Body of pancreas (tissue), 4 donors: ENCODE measurements around the gene MEX3A.

ENCODE experiments used
- CTCF ChIP-seq, 7 experiments: fragments of 450-650 bp in 4 of 7; fragments of 200-600 bp in 3 of 7; sonication (generic) in 3 of 7; IDR thresholded peaks; one replicate each; pipeline ENCODE4 v1.5.1; 2016 to 2019; ENCODE audit warnings: antibody characterized with exemption in 7 of 7
- POLR2A ChIP-seq, 3 donors: fragments of 450-650 bp; IDR thresholded peaks; one replicate each; pipeline ENCODE4 v1.6.1; 2016; ENCODE audit warnings: antibody characterized with exemption in 3 of 3, mild to moderate bottlenecking in 2 of 3

- TF ChIP-seq POLR2A (IDR thresholded peaks at IDR 0.05) (no peak), CTCF (IDR thresholded peaks at IDR 0.05) (no peak)
These were observed 7.1 kb downstream of the MEX3A start for GRCh38 chr1:156075162-156075561.
